Panc1 (cell line): Measurements from ENCODE around the gene PEPD. TPM values are rescaled to one million over a fixed set of nuclear protein-coding genes. Genes with fewer than 3 reads are reported as not detected.

ENCODE experiments used
- ATAC-seq: fragments of 200-7000 bp; cut with Tn5 transposase; 2 replicates; pipeline ENCODE4 v1.9.1; 2020; ENCODE audit warnings: mild to moderate bottlenecking, moderate library complexity
- BruUV-seq: library from RNA; stranded (reverse); fragments of 400-500 nt; replicated peaks from 2 replicates; lab custom pipeline; 2021; lab: Mats Ljungman, UMichigan
- CTCF ChIA-PET: fragments of 300-600 bp; sonication (Branson Sonifier 250); formaldehyde crosslinking; loops from one replicate; lab custom pipeline; 2022; ENCODE audit warnings: antibody characterized with exemption; lab: Charles Lee
- POLR2A ChIA-PET: fragments of 300-600 bp; sonication (Branson Sonifier 250); formaldehyde crosslinking; loops from one replicate; lab custom pipeline; 2022; ENCODE audit warnings: antibody characterized with exemption; lab: Charles Lee
- DNase-seq: peaks from one replicate; pipeline ENCODE4 v3.0.0-alpha.2; 2010; ENCODE audit warnings: low read depth, low spot score
- H3K27ac ChIP-seq: 2 replicates; pipeline ENCODE4 v1.5.1; 2011; ENCODE audit warnings: mild to moderate bottlenecking, low read length, inconsistent platforms
- H3K27me3 ChIP-seq: fragments of 200-500 bp; sonication (Bioruptor generic); 2 replicates; pipeline ENCODE4 v1.6.0; 2014; ENCODE audit warnings: low read length, inconsistent platforms; ENCODE audit not compliant: control insufficient read depth, insufficient read depth
- H3K36me3 ChIP-seq: fragments of 200-500 bp; sonication (Bioruptor generic); 2 replicates; pipeline ENCODE4 v1.5.1; 2014; ENCODE audit warnings: inconsistent platforms, mild to moderate bottlenecking, low read length, moderate library complexity; ENCODE audit not compliant: control insufficient read depth, insufficient read depth
- H3K4me1 ChIP-seq: 2 replicates; pipeline ENCODE4 v1.5.1; 2011; ENCODE audit warnings: inconsistent platforms, mild to moderate bottlenecking, low read length, moderate library complexity; ENCODE audit not compliant: control insufficient read depth, insufficient read depth
- H3K4me3 ChIP-seq, 2 experiments: 2 replicates each; pipeline ENCODE4 v1.5.1; 2011 to 2012; ENCODE audit warnings: low read depth in 2 of 2, low read length in 2 of 2, mild to moderate bottlenecking in 2 of 2, inconsistent platforms in 1 of 2, moderate library complexity in 1 of 2
- H3K9me3 ChIP-seq: fragments of 200-500 bp; sonication (Bioruptor generic); 2 replicates; pipeline ENCODE4 v1.5.1; 2014; ENCODE audit warnings: low read depth, mild to moderate bottlenecking, inconsistent platforms, low read length, moderate library complexity; ENCODE audit not compliant: control insufficient read depth, insufficient read depth
- CTCF ChIP-seq: fragments of 450-650 bp; IDR thresholded peaks from 2 replicates; pipeline ENCODE4 v1.5.1; 2017; ENCODE audit warnings: mild to moderate bottlenecking
- POLR2AphosphoS5 ChIP-seq: IDR thresholded peaks from 2 replicates; pipeline ENCODE4 v1.6.1; 2012; ENCODE audit warnings: mild to moderate bottlenecking, low read depth, low read length, moderate library complexity
- REST ChIP-seq, 2 experiments: IDR thresholded peaks; 2 replicates each; pipeline ENCODE4 v1.6.1; 2011 to 2012; ENCODE audit warnings: low read depth in 2 of 2, control low read depth in 1 of 2, low read length in 1 of 2, mild to moderate bottlenecking in 1 of 2, moderate library complexity in 1 of 2; ENCODE audit not compliant: insufficient read depth in 1 of 2
- SIN3A ChIP-seq: IDR thresholded peaks from 2 replicates; pipeline ENCODE4 v1.6.1; 2012; ENCODE audit warnings: low read depth, mild to moderate bottlenecking, low read length, moderate library complexity, borderline replicate concordance; ENCODE audit not compliant: insufficient read depth
- TCF7L2 ChIP-seq: IDR thresholded peaks from 2 replicates; pipeline ENCODE4 v1.6.1; 2011; ENCODE audit warnings: mild to moderate bottlenecking, low read depth, low read length, inconsistent platforms
- in situ Hi-C: cut with HindIII; loops from 2 replicates; pipeline ENCODE4 v1.10.0; 2016; ENCODE audit warnings: low sequenced_read_pairs, low pct_unique_long_range_greater_than_20kb
- intact Hi-C: fragments of 100-400 bp; cut with micrococcal nuclease; formaldehyde crosslinking; loops from one replicate; pipeline ENCODE4 v1.10.0; 2022; ENCODE audit not compliant: unreplicated experiment
- total RNA-seq: library from RNA; stranded (reverse); gene quantifications from one replicate; pipeline ENCODE4 v1.2.1, GENCODE V29; 2021; ENCODE audit not compliant: unreplicated experiment

Gene PEPD
- total RNA-seq, 1 experiment from 2014 or later = 102 TPM

GRCh38 chr19:33375156-33375836 lies 146.3 kb downstream of the PEPD start:
- intact Hi-C loops = no loop called here

More at GRCh38 chr19:33375156-33375836, 146.3 kb downstream of the PEPD start:
- ATAC-seq (no peak), DNase-seq (no peak)
- no peak for TF ChIP-seq CTCF
- TF ChIP-seq REST (IDR thresholded peaks at IDR 0.05; ENCODE audit: insufficient read depth in 1 of 2, low read depth in 2 of 2, low read length in 1 of 2) = no peak
- TF ChIP-seq POLR2AphosphoS5 = no peak
- TF ChIP-seq SIN3A = no peak
- TF ChIP-seq TCF7L2 = no peak
- POLR2A ChIA-PET = interaction anchor here (0.5 kb wide), 1 partner anchor 81 kb away, joined by 8 read pairs; no protein-coding TSS in a partner anchor
- Histone ChIP-seq H3K4me3 (peak overlapping the region; percentile 88 to 96), H3K27me3 (no peaks in the 10 kb centered on the region), H3K4me1 (peaks cover 36% of the 10 kb centered on the region), H3K36me3 (peaks cover 5% of the 10 kb centered on the region; the same call in 1 of the 2 replicates), H3K27ac (peak overlapping the region; percentile 92), H3K9me3 (no peaks in the 10 kb centered on the region)
- CTCF ChIA-PET = interaction anchor here (1.2 kb wide), 1 partner anchor 41 kb away, joined by 3 read pairs; no protein-coding TSS in a partner anchor
- BruUV-seq = no TSS peak
- in situ Hi-C loops = no loop called here
